Kidney (tissue), 14 donors: Measurements from ENCODE around the gene TJP1. TPM values are rescaled to one million over a fixed set of nuclear protein-coding genes. Genes with fewer than 3 reads are reported as not detected.
"Not testable (repeated sequence)": the region's sequence is repeated elsewhere in the genome, so short reads cannot be mapped to it uniquely, and the experiment has no call there.

ENCODE experiments used
- DNase-seq, 5 donors: peaks; one replicate each; pipeline ENCODE4 v3.0.0-alpha.2; 2013 to 2020
- FAIRE-seq: peaks from 2 replicates; lab custom pipeline; 2012; peaks lifted over from hg19 to GRCh38; lab: Jason Lieb, UNC
- H3K27ac ChIP-seq, 2 donors: one replicate each; pipeline ENCODE4 v1.7.0; 2013; ENCODE audit warnings: low read depth in 2 of 2, low read length in 2 of 2, inconsistent platforms in 1 of 2
- H3K27me3 ChIP-seq: one replicate; pipeline ENCODE4 v1.7.1; 2013; ENCODE audit warnings: low read length, inconsistent platforms; ENCODE audit not compliant: control insufficient read depth, insufficient read depth
- H3K36me3 ChIP-seq, 3 donors: one replicate each; pipeline versions ENCODE4 v1.7.0 to v1.7.1; 2013; ENCODE audit warnings: low read length in 3 of 3, control low read depth in 1 of 3, inconsistent platforms in 1 of 3; ENCODE audit not compliant: insufficient read depth in 3 of 3, control insufficient read depth in 2 of 3
- H3K4me1 ChIP-seq, 3 donors: one replicate each; pipeline versions ENCODE4 v1.7.0 to v1.7.1; 2013; ENCODE audit warnings: low read length in 3 of 3, inconsistent platforms in 1 of 3, low read depth in 1 of 3; ENCODE audit not compliant: control insufficient read depth in 2 of 3, insufficient read depth in 2 of 3
- H3K4me3 ChIP-seq, 3 donors: one replicate each; pipeline versions ENCODE4 v1.7.0 to v1.8.1; 2013; ENCODE audit warnings: low read length in 3 of 3, control low read depth in 1 of 3, inconsistent platforms in 1 of 3
- H3K9ac ChIP-seq, 3 donors: one replicate each; pipeline versions ENCODE4 v1.7.0 to v1.7.1; 2013; ENCODE audit warnings: low read length in 3 of 3, control low read depth in 1 of 3, inconsistent platforms in 1 of 3
- H3K9me3 ChIP-seq, 3 donors: one replicate each; pipeline versions ENCODE4 v1.7.0 to v1.7.1; 2013; ENCODE audit warnings: low read length in 3 of 3, control low read depth in 1 of 3, inconsistent platforms in 1 of 3; ENCODE audit not compliant: control insufficient read depth in 2 of 3, insufficient read depth in 1 of 3
- intact Hi-C: fragments of 100-400 bp; cut with DNase I; formaldehyde crosslinking; loops from one replicate; pipeline ENCODE4 v1.11.1; 2022
- polyA plus RNA-seq: library from polyadenylated mRNA; stranded (reverse); fragments of 350-450 nt; fragmentation: Illumina TruSeq; extraction: RNeasy Lipid Tissue Mini Kit (QIAGEN cat#74804); gene quantifications from one replicate; pipeline ENCODE4 v1.2.3, GENCODE V29; 2014; ENCODE audit warnings: low read depth, low replicate concordance; ENCODE audit not compliant: insufficient read depth
- total RNA-seq: library from RNA; stranded (reverse); fragmentation: NEBNext Ultra II Directional; extraction: Animal tissue kit (Norgen Biotek cat#: 25700); gene quantifications from one replicate; pipeline ENCODE4 v1.2.1, GENCODE V29; 2021
- TF ChIP-seq, protein P1 (sequence below): IDR thresholded peaks from 3 replicates; pipeline ENCODE4 v1.5.1; 2012; ENCODE audit warnings: mild to moderate bottlenecking, moderate library complexity, borderline replicate concordance; ENCODE audit not compliant: insufficient read depth; ENCODE audit errors: extremely low read depth
- donor health status: control.
- donor health status: control.
- donor health status: control.
- donor health status: control.
- donor health status: control.
- donor health status: DM: yes; HTN: yes; CAD: no.
- donor health status: Normal renal cell carcinoma (clear cell type).

The TJP1 gene
- total and polyA plus RNA-seq, 2 donors from 2014 or later = 17.7 to 121 TPM

GRCh38 chr15:29765234-29765841 lies 56.9 kb downstream of the TJP1 start:
- no peak overlapping the region for H3K9ac ChIP-seq
- no peaks in the 10 kb centered on the region for H3K27me3 ChIP-seq
- intact Hi-C loops = no loop called here
- FAIRE-seq (no peak), DNase-seq (no peak)
- TF ChIP-seq, protein P1, sequence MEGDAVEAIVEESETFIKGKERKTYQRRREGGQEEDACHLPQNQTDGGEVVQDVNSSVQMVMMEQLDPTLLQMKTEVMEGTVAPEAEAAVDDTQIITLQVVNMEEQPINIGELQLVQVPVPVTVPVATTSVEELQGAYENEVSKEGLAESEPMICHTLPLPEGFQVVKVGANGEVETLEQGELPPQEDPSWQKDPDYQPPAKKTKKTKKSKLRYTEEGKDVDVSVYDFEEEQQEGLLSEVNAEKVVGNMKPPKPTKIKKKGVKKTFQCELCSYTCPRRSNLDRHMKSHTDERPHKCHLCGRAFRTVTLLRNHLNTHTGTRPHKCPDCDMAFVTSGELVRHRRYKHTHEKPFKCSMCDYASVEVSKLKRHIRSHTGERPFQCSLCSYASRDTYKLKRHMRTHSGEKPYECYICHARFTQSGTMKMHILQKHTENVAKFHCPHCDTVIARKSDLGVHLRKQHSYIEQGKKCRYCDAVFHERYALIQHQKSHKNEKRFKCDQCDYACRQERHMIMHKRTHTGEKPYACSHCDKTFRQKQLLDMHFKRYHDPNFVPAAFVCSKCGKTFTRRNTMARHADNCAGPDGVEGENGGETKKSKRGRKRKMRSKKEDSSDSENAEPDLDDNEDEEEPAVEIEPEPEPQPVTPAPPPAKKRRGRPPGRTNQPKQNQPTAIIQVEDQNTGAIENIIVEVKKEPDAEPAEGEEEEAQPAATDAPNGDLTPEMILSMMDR = no peak
- H3K9me3 ChIP-seq = no peaks in the 10 kb centered on the region
- no peak overlapping the region for H3K4me3 ChIP-seq
- H3K27ac ChIP-seq = no peak overlapping the region
- H3K4me1 ChIP-seq = no peaks in the 10 kb centered on the region
- peaks cover 4 to 30% (median 15%) of the 10 kb centered on the region in 3 donors for H3K36me3 ChIP-seq

GRCh38 chr15:29759596-29759995 lies 62.7 kb downstream of the TJP1 start:
- FAIRE-seq = no peak
- DNase-seq = no peak
- Histone ChIP-seq H3K27me3 (no peaks in the 10 kb centered on the region), H3K4me3 (no peak overlapping the region), H3K36me3 (peaks cover 5 to 25% (median 19%) of the 10 kb centered on the region in 3 donors), H3K4me1 (peaks cover 0 to 6% (median 0%) of the 10 kb centered on the region in 3 donors), H3K27ac (no peak overlapping the region), H3K9me3 (no peaks in the 10 kb centered on the region), H3K9ac (no peak overlapping the region)
- intact Hi-C loops = loop anchor here (10.0 kb wide), 1 partner anchor 165 kb away; no protein-coding TSS in a partner anchor
- TF ChIP-seq, protein P1 = no peak

GRCh38 chr15:29756358-29757267 lies 65.7 kb downstream of the TJP1 start:
- no peaks in the 10 kb centered on the region for H3K9me3 ChIP-seq
- H3K36me3 ChIP-seq = peaks cover 8 to 22% (median 10%) of the 10 kb centered on the region in 3 donors
- H3K4me1 ChIP-seq = peaks cover 0 to 6% (median 0%) of the 10 kb centered on the region in 3 donors
- TF ChIP-seq, protein P1 = no peak
- no peak overlapping the region for H3K27ac ChIP-seq
- H3K4me3 ChIP-seq = no peak overlapping the region
- H3K27me3 ChIP-seq = no peaks in the 10 kb centered on the region
- DNase-seq (no peak), FAIRE-seq (no peak)
- H3K9ac ChIP-seq = no peak overlapping the region
- intact Hi-C loops = loop anchor here (10.0 kb wide), 1 partner anchor 168 kb away; no protein-coding TSS in a partner anchor

- not testable (repeated sequence) for DNase-seq, FAIRE-seq, H3K4me1 ChIP-seq, H3K27ac ChIP-seq, H3K9me3 ChIP-seq, H3K4me3 ChIP-seq, H3K9ac ChIP-seq, H3K27me3 ChIP-seq, H3K36me3 ChIP-seq
- intact Hi-C loops = loop anchor here (10.0 kb wide), 1 partner anchor 171 kb away; no protein-coding TSS in a partner anchor
Measured at GRCh38 chr15:29754009-29754408, 68.3 kb downstream of the TJP1 start.
